ENCODE data around the gene TMEM179.

GRCh38 chr14:104567957-104568225, 36.7 kb downstream of the TMEM179 start:
- TF ChIP-seq CTCF (IDR thresholded peaks at IDR 0.05; ENCODE audit: insufficient read depth, low read length, poor library complexity, severe bottlenecking) (no peak), EZH2phosphoT487 (conservative IDR thresholded peaks at IDR 0.05; ENCODE audit: low read length) (no peak)

Data from SU-DHL-6 (cell line).